ENCODE measurements around the gene ADAMTSL2. TPM values are rescaled to one million over a fixed set of nuclear protein-coding genes. Genes with fewer than 3 reads are reported as not detected.

The ADAMTSL2 gene
- total and polyA plus RNA-seq, 8 donors = 8.0 to 18.5 (median 12.3) TPM

DNA sequence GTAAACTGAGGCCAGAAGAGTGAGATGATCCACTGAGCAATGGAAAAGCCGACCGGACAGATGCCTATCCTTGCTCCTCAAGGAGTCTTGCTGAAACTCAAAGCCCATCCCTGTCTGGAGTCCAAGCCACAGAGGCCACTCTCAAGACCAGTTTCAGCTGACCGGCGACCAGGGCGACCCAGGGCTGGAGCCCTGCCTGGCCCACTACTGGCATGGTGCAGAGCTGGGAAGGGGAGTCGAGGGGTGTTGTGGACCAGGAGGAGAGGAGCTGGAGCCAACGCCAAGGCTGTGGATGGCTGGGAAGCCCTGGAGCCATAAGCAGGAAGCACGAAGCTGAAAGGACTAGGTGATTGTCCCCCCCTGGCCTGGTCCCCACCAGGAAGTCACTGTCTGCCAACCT, 52.5 kb downstream of the ADAMTSL2 start:
- no peak for ATAC-seq
- Histone ChIP-seq H3K4me3 (no peak overlapping the region), H3K4me1 (peaks cover 0 to 4% of the 10 kb centered on the region in 2 donors), H3K36me3 (no peaks in the 10 kb centered on the region), H3K27me3 (peaks cover 17 to 40% of the 10 kb centered on the region in 2 donors), H3K9me3 (peaks cover 0 to 2% of the 10 kb centered on the region in 2 donors), H3K27ac (no peak overlapping the region)
- TF ChIP-seq, protein P1, sequence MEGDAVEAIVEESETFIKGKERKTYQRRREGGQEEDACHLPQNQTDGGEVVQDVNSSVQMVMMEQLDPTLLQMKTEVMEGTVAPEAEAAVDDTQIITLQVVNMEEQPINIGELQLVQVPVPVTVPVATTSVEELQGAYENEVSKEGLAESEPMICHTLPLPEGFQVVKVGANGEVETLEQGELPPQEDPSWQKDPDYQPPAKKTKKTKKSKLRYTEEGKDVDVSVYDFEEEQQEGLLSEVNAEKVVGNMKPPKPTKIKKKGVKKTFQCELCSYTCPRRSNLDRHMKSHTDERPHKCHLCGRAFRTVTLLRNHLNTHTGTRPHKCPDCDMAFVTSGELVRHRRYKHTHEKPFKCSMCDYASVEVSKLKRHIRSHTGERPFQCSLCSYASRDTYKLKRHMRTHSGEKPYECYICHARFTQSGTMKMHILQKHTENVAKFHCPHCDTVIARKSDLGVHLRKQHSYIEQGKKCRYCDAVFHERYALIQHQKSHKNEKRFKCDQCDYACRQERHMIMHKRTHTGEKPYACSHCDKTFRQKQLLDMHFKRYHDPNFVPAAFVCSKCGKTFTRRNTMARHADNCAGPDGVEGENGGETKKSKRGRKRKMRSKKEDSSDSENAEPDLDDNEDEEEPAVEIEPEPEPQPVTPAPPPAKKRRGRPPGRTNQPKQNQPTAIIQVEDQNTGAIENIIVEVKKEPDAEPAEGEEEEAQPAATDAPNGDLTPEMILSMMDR (IDR thresholded peaks at IDR 0.05) = no peak
- intact Hi-C loops (cut with DNase I) = no loop called here
- peak in 1 of 4 donors; percentile 33 for DNase-seq

DNA sequence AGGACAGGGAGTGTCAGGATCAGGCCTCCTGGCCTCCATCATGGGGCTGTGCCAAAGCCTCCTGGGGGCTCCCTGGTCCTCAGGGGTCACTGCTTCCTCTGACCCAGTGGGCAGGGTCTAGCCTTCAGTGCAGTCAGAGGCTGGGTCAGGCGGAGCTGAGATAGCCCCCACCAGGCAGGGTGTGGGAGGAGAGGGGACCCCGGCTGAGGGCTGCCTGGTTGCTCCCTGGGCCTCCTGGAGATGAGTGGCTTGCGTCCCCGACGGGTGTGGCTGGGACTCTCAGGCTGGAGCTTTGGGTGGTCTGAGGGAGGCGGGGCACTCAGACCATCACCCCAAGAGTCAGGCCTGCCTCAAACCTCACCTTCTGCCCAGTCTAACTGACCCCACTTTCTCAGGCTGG, 53.0 kb downstream of the ADAMTSL2 start:
- intact Hi-C loops (cut with DNase I) = no loop called here
- no peak for ATAC-seq
- DNase-seq = peak in 1 of 4 donors; percentile 60
- TF ChIP-seq, protein P1 (IDR thresholded peaks at IDR 0.05) = no peak
- Histone ChIP-seq H3K36me3 (no peaks in the 10 kb centered on the region), H3K9me3 (peaks cover 0 to 2% of the 10 kb centered on the region in 2 donors), H3K4me1 (peaks cover 0 to 4% of the 10 kb centered on the region in 2 donors), H3K27ac (no peak overlapping the region), H3K27me3 (peaks cover 17 to 40% of the 10 kb centered on the region in 2 donors), H3K4me3 (no peak overlapping the region)

DNA sequence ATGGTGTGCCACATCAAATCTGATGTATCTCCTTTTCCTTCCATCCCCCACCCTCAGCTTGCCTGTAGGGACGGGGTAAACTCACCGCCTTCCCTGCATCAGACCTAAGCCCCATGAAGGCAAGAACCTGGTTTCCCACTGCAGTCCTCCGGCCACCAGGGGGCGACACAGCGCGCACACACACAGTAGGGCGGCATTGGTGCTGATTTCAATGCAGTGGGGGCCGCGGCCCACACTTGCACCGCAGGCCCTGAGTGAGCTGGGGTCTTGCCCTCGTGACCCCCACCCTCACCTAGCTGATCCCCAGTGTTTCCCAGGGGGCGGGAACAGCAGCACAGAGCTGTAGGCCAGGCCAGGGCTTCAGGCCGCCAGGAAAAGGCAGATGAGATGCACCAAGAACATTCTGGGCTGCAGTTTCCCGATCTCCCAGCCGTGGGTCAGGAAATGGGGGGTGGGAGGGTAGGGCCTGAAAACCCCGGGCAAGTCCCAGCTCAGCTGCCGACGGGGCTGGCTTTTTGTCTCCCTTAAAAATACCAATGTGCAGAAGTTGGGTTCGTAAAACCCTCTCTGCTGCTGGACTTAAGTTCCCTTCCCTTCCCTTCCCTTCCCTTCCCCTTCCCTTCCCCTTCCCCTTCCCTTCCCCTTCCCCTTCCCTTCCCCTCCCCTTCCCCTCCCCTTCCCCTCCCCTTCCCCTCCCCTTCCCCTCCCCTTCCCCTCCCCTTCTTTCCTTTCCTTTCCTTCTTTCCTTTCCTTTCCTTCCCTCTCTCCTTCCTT, 55.1 kb downstream of the ADAMTSL2 start:
- Histone ChIP-seq H3K27ac (no peak overlapping the region), H3K4me3 (no peak overlapping the region), H3K27me3 (peaks cover 17 to 28% of the 10 kb centered on the region in 2 donors), H3K36me3 (no peaks in the 10 kb centered on the region), H3K9me3 (peaks cover 0 to 2% of the 10 kb centered on the region in 2 donors), H3K4me1 (peaks cover 0 to 4% of the 10 kb centered on the region in 2 donors)
- TF ChIP-seq, protein P1 (IDR thresholded peaks at IDR 0.05) = peak in 1 of 2 donors; percentile 52
- DNase-seq (peak in 1 of 4 donors; percentile 47), ATAC-seq (no peak)
- intact Hi-C loops (cut with DNase I) = no loop called here

DNA sequence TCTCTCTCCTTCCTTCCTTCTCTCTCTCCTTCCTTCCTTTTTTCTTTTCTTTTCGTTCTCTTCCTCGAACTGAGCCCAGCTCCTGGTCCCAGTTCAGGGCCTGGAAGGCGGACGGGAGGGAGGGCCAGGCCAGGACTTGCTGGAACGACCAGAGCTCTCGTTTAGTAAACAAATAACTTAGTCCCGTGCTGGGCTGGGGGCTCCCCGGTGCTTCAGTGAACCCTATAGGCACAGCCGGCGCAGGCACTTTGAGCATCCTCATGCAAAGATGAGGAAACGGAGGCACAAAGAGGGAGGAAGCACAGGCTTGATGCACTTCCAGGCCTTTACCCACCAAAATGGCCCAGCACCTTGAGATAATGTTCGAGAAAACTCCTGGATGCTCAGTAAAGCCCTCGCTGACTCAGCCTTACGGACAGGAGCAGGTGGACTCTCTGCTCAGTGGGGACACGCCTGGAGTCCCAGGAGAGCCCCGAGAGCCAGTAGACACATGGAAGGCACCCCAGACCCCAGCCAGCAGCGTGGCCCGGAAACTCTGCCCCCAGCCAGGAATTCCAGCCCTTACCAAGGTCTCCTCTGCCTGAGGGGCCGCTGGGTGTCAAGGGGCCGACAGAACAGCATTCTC, 55.8 kb downstream of the ADAMTSL2 start:
- ATAC-seq = no peak
- Histone ChIP-seq H3K9me3 (peaks cover 0 to 2% of the 10 kb centered on the region in 2 donors), H3K27me3 (peaks cover 11 to 26% of the 10 kb centered on the region in 2 donors), H3K4me3 (no peak overlapping the region), H3K4me1 (no peaks in the 10 kb centered on the region), H3K36me3 (no peaks in the 10 kb centered on the region), H3K27ac (no peak overlapping the region)
- peak in 1 of 4 donors; percentile 61 for DNase-seq
- intact Hi-C loops (cut with DNase I) = no loop called here
- TF ChIP-seq, protein P1 (IDR thresholded peaks at IDR 0.05) = no peak

Data from left lung (tissue), 10 donors.